Measurements from ENCODE around the gene G3BP1.

DNA sequence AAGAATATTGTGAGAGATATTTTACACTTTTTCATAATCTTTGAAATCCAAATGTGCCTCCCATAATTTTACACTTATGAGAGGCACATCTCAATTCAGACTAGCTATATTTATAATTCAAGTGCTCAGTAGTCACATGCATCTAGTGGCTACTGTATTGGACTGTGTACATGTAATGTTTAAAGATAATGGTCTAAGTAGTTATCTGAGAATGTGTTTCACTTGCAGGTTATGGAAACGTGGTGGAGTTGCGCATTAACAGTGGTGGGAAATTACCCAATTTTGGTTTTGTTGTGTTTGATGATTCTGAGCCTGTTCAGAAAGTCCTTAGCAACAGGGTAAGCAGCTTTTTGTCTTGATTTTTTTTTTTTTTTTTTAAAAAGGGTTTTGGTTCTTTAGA lies 28.8 kb downstream of the G3BP1 start:
- TF ChIP-seq, protein P1, sequence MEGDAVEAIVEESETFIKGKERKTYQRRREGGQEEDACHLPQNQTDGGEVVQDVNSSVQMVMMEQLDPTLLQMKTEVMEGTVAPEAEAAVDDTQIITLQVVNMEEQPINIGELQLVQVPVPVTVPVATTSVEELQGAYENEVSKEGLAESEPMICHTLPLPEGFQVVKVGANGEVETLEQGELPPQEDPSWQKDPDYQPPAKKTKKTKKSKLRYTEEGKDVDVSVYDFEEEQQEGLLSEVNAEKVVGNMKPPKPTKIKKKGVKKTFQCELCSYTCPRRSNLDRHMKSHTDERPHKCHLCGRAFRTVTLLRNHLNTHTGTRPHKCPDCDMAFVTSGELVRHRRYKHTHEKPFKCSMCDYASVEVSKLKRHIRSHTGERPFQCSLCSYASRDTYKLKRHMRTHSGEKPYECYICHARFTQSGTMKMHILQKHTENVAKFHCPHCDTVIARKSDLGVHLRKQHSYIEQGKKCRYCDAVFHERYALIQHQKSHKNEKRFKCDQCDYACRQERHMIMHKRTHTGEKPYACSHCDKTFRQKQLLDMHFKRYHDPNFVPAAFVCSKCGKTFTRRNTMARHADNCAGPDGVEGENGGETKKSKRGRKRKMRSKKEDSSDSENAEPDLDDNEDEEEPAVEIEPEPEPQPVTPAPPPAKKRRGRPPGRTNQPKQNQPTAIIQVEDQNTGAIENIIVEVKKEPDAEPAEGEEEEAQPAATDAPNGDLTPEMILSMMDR (IDR thresholded peaks at IDR 0.05): no peak
- no peak for TF ChIP-seq EP300 (IDR thresholded peaks at IDR 0.05)
- no peak for TF ChIP-seq POLR2A (IDR thresholded peaks at IDR 0.05)
